ENCODE results near the gene GID8. TPM values are rescaled to one million over a fixed set of nuclear protein-coding genes. Genes with fewer than 3 reads are reported as not detected.
A peak's percentile ranks its signal among the peaks of the same experiment; 100 is the strongest.
"Not testable (repeated sequence)": the region's sequence is repeated elsewhere in the genome, so short reads cannot be mapped to it uniquely, and the experiment has no call there.

GID8 gene
- total RNA-seq, 1 donor from 2014 or later: 35.8 TPM

DNA sequence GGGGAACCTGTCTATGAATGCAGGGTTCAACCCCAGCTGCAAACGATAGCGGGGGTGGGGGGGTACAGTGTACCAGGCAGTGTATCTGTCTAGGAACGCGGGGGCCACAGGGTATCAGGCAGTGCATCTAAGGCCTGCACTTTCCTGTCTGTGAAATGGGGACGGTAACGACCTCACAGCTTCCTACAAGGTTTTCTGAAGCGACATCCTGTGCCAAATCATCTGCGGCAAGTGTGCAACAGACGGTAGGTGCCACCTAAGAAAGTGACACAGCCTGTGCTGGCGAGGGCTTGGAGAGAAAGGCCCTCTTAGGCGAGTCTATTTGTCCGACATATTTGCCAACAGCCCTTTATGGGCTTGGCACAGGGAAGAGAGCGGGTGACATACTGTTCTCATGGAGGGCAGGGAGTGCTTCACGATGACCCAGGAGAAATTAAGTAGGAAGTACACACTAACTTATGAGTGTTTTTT is 15.5 kb upstream of the GID8 start:
- H3K36me3 Mint-ChIP-seq (ENCODE audit: unreplicated experiment): no peaks in the 10 kb centered on the region
- no peaks in the 10 kb centered on the region for H3K9me3 Mint-ChIP-seq (ENCODE audit: unreplicated experiment)
- peaks cover 70% of the 10 kb centered on the region for H3K4me1 Mint-ChIP-seq (ENCODE audit: unreplicated experiment)
- TF ChIP-seq, protein P1, sequence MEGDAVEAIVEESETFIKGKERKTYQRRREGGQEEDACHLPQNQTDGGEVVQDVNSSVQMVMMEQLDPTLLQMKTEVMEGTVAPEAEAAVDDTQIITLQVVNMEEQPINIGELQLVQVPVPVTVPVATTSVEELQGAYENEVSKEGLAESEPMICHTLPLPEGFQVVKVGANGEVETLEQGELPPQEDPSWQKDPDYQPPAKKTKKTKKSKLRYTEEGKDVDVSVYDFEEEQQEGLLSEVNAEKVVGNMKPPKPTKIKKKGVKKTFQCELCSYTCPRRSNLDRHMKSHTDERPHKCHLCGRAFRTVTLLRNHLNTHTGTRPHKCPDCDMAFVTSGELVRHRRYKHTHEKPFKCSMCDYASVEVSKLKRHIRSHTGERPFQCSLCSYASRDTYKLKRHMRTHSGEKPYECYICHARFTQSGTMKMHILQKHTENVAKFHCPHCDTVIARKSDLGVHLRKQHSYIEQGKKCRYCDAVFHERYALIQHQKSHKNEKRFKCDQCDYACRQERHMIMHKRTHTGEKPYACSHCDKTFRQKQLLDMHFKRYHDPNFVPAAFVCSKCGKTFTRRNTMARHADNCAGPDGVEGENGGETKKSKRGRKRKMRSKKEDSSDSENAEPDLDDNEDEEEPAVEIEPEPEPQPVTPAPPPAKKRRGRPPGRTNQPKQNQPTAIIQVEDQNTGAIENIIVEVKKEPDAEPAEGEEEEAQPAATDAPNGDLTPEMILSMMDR (IDR thresholded peaks at IDR 0.05): no peak
- H3K4me3 Mint-ChIP-seq (ENCODE audit: unreplicated experiment): no peak overlapping the region
- H3K27me3 Mint-ChIP-seq (ENCODE audit: unreplicated experiment): no peaks in the 10 kb centered on the region
- H3K27ac Mint-ChIP-seq (ENCODE audit: unreplicated experiment): peak overlapping the region; percentile 64
- DNase-seq (ENCODE audit: extremely low spot score, unreplicated experiment): no peak

DNA sequence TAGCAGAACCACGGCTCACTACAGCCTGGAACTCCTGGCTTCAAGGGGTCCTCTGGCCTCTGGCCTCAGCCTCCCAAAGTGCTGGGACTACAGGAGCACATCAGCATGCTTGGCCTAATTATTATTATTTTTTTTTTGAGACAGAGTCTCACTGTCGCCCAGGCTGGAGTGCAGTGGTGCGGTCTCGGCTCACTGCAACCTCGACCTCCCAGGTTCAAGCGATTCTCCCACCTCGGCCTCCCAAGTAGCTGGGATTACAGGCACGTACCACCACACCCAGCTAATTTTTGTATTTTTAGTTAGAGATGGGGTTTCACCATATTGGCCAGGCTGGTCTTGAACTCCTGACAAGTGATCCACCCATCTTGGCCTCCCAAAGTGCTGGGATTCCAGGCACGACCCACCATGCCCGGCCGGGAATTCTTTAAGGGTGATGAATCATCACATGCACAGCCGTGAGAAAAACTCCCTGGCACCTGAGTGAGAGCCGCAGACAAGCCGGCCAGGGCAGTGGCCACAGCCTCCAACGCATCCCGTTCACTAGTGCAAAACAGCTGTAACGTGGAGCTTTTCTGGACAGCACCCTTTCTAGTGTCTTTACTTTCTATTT is 14.8 kb upstream of the GID8 start:
- not testable (repeated sequence) for DNase-seq (ENCODE audit: extremely low spot score, unreplicated experiment); H3K27me3 Mint-ChIP-seq (ENCODE audit: unreplicated experiment); H3K36me3 Mint-ChIP-seq (ENCODE audit: unreplicated experiment); H3K9me3 Mint-ChIP-seq (ENCODE audit: unreplicated experiment)
- peaks cover 68% of the 10 kb centered on the region for H3K4me1 Mint-ChIP-seq (ENCODE audit: unreplicated experiment)
- peak overlapping the region; percentile 22 for H3K4me3 Mint-ChIP-seq (ENCODE audit: unreplicated experiment)
- H3K27ac Mint-ChIP-seq (ENCODE audit: unreplicated experiment): peak overlapping the region; percentile 64

DNA sequence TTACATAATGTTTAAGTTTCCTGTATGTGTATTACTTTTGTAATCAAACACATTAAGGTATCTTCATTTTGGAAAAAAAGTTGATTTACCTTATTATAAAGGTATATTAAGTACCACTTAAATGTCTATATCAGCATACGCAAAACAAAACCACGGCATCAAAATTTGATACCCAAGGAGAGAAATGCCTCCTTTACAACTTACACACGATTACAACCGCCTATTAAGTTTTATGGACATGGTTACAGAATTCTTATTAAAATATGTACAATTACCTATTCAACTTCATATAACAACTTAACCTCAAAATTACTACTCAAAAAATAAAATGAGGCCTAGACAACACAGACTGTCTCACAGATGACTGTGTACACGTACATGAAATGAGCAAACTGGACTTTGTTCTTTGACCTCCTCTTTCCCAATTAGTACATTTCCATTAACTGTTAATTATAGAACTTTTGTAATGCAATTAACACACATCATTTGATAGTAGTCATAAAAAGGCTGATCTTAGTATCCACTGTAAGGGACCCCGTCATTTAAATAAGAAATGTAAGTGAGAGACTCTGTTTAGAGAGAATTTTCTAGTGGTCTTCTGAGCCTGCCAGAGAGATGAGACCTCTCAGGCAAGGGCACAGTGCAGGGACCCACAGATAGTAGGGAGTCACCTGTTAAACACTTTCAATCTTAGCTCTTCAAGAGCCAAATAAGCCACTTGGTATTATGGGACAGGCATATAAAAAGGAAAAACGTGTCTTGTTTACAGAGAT is 14.1 kb upstream of the GID8 start:
- H3K27me3 Mint-ChIP-seq (ENCODE audit: unreplicated experiment): no peaks in the 10 kb centered on the region
- no peaks in the 10 kb centered on the region for H3K36me3 Mint-ChIP-seq (ENCODE audit: unreplicated experiment)
- H3K4me1 Mint-ChIP-seq (ENCODE audit: unreplicated experiment): peaks cover 68% of the 10 kb centered on the region
- TF ChIP-seq, protein P1 (IDR thresholded peaks at IDR 0.05): no peak
- peak overlapping the region; percentile 93 for H3K4me3 Mint-ChIP-seq (ENCODE audit: unreplicated experiment)
- H3K27ac Mint-ChIP-seq (ENCODE audit: unreplicated experiment): peak overlapping the region; percentile 94
- H3K9me3 Mint-ChIP-seq (ENCODE audit: unreplicated experiment): no peaks in the 10 kb centered on the region
- DNase-seq (ENCODE audit: extremely low spot score, unreplicated experiment): no peak

DNA sequence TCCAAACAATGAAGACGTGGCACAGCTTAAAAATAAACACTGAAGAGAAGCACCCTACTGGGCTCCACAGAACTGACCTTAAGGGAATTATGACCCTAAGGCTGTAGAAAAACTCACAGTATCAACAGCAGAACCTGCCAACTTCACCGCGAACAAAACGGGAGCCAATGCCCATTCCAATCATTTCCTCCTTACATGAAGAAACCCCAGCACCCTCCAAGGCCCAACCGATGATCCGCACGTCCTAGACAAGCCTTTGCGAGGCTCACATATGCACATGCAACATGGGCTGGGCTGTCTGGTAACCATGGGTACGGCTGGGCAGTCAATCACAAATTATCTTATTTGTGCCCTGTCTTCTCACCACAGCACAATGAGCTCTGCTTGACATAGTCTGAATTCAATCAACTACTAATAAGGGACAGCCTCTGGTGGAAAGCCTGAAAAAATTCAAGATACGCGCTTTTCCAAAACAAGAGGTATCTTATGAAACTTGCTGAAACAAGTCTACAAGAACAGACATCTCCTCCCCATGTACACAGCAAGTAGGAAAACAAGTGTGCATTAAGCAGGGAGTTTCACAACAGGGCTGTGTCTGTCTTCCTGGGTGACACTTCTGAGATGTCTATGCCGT is 13.4 kb upstream of the GID8 start:
- no peak for DNase-seq (ENCODE audit: extremely low spot score, unreplicated experiment)

DNA sequence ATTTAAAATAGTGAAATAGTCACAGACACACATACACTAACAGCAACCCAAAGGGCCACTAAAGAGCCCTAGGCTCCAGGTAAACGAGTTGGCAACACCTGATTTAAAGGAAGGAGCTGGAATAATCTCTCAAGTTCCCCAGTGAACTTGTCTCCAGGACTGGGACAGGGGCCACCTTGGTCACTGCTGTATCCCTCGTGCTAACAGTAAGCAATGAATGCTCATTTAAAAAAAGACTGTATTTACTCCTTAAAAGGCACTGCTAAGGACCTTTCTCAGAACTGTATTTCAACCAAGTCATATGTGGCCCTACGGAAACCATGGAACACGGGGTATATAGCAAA is 12.9 kb upstream of the GID8 start:
- H3K4me3 Mint-ChIP-seq (ENCODE audit: unreplicated experiment): peak overlapping the region; percentile 93
- no peaks in the 10 kb centered on the region for H3K27me3 Mint-ChIP-seq (ENCODE audit: unreplicated experiment)
- TF ChIP-seq, protein P1 (IDR thresholded peaks at IDR 0.05): no peak
- H3K4me1 Mint-ChIP-seq (ENCODE audit: unreplicated experiment): peaks cover 70% of the 10 kb centered on the region
- peak overlapping the region; percentile 94 for H3K27ac Mint-ChIP-seq (ENCODE audit: unreplicated experiment)
- no peak for DNase-seq (ENCODE audit: extremely low spot score, unreplicated experiment)
- no peaks in the 10 kb centered on the region for H3K36me3 Mint-ChIP-seq (ENCODE audit: unreplicated experiment)
- no peaks in the 10 kb centered on the region for H3K9me3 Mint-ChIP-seq (ENCODE audit: unreplicated experiment)

More for the DNA sequence above, 13.4 kb upstream of the GID8 start:
- H3K27me3 Mint-ChIP-seq (ENCODE audit: unreplicated experiment): no peaks in the 10 kb centered on the region
- peak overlapping the region; percentile 94 for H3K27ac Mint-ChIP-seq (ENCODE audit: unreplicated experiment)
- no peaks in the 10 kb centered on the region for H3K9me3 Mint-ChIP-seq (ENCODE audit: unreplicated experiment)
- H3K36me3 Mint-ChIP-seq (ENCODE audit: unreplicated experiment): no peaks in the 10 kb centered on the region
- TF ChIP-seq, protein P1 (IDR thresholded peaks at IDR 0.05): no peak
- peak overlapping the region; percentile 93 for H3K4me3 Mint-ChIP-seq (ENCODE audit: unreplicated experiment)
- peaks cover 68% of the 10 kb centered on the region for H3K4me1 Mint-ChIP-seq (ENCODE audit: unreplicated experiment)

All from osteocyte (in vitro differentiated cells).